GM12892 (cell line): ENCODE data around the gene KRTAP19-5.

Source experiments
- DNase-seq: peaks from one replicate; pipeline ENCODE4 v3.0.0; 2011; ENCODE audit not compliant: insufficient read length
- FAIRE-seq: peaks from 2 replicates; lab custom pipeline; 2011; peaks lifted over from hg19 to GRCh38; lab: Jason Lieb, UNC
- POLR2A ChIP-seq: IDR thresholded peaks from 2 replicates; pipeline ENCODE4 v1.6.1; 2011; ENCODE audit warnings: low read depth, low read length, control low read depth
- POLR2AphosphoS5 ChIP-seq: IDR thresholded peaks from 2 replicates; pipeline ENCODE4 v1.6.1; 2011; ENCODE audit warnings: low read depth, low read length, control low read depth
- TAF1 ChIP-seq: IDR thresholded peaks from 2 replicates; pipeline ENCODE4 v1.6.1; 2011; ENCODE audit warnings: low read depth, mild to moderate bottlenecking, control low read depth, low read length, borderline replicate concordance

KRTAP19-5 gene

DNA sequence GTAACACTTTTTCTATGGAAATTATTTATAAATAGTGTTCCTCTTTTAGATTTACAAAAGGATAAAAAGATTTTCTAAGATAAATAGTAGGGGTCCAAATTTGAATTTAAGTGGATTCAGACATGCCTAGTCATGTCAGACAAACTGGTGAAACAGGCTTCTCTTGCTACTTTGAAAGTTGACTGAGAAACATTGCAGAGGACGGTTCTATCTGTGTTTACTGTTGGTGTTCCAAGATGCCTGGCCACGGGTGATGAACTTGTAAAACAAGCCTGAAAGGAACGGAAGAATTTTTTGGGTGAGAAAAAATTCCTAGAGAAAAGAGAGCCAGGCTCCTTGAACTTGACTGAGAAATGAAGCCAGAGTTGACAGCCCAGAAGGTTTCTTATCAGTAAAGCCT is 23.9 kb downstream of the KRTAP19-5 start:
- no peak for DNase-seq

DNA sequence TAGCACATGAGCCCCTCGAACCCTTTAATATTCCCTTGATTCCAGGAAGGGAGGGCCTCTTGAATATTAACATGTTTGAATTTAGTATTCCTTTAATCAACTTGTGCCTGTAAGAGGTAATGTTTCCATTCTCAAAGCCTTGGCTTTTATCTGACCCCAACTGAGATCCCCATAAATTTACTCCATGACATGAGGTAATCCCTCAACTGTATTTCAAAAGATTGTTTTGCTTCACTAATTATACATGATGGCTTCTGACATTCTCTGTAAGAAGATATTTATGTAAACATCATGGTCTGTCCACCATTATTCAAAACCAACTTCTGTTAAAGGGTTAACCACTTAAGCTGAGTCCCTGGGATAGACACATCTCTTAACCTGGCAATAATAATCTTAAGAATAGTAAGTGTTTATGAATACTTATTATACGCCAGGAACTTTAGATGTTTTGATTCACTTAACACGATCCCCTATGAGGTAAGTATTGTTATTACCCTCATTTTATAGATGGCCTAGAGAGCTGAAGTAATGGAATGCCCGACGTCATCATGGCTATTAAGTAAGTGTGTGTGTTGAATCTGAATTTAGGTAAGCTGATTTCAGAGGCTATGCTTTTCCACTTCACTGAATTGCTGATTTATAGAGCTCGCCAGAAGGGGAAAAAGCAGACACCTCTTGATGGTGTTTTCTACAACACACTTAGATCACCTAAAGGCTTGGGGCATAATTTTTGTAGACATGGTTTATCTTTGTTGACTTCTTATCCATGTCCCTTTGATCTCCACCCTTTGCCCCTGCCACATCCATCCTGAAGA is 32.8 kb downstream of the KRTAP19-5 start:
- FAIRE-seq (no peak), DNase-seq (no peak)
- TF ChIP-seq POLR2AphosphoS5 (no peak), POLR2A (no peak), TAF1 (no peak)

More for the DNA sequence above, 23.9 kb downstream of the KRTAP19-5 start:
- FAIRE-seq, result no peak
- TF ChIP-seq TAF1 (no peak), POLR2A (no peak), POLR2AphosphoS5 (no peak)

DNA sequence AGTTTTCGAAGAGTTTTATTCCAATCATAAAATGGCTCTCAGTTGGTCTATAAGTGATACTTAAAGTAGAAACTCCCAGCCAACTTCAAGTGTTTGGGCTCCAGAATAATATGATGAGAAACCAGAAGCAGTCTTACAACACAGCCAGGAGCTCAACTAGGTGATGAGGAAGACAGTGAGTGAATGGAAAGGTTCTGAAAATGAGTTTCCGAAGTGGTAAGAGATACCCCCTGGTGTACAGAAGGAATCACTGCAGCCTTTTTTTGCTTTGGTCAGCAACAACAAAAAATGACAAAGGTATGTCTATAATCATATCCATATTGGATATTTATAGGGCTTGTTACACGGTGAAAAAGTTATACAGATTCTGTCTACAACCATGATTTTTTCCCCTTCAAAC is 38.2 kb downstream of the KRTAP19-5 start:
- TF ChIP-seq POLR2AphosphoS5 (no peak), TAF1 (no peak), POLR2A (no peak)
- DNase-seq, result no peak
- FAIRE-seq, result no peak
